ENCODE measurements around the gene ANTXR2.

GRCh38 chr4:80088471-80088870 is 15.4 kb upstream of the ANTXR2 start:
- TF ChIP-seq CTCF (IDR thresholded peaks at IDR 0.05) (no peak), POLR2A (IDR thresholded peaks at IDR 0.05) (no peak)

All from right lobe of liver (tissue), 4 donors.